Ishikawa (cell line): ENCODE data around the gene TEX54.

Source experiments
- CEBPB ChIP-seq: IDR thresholded peaks from 2 replicates; pipeline ENCODE4 v1.6.1; 2012
- CREB1 ChIP-seq: IDR thresholded peaks from 2 replicates; pipeline ENCODE4 v1.6.1; 2012; ENCODE audit warnings: low read depth
- EGR1 ChIP-seq: IDR thresholded peaks from 2 replicates; pipeline ENCODE4 v1.6.1; 2012
- EP300 ChIP-seq: IDR thresholded peaks from 2 replicates; pipeline ENCODE4 v1.6.1; 2012; ENCODE audit warnings: borderline replicate concordance
- FOXM1 ChIP-seq: IDR thresholded peaks from 2 replicates; pipeline ENCODE4 v1.6.1; 2012; ENCODE audit warnings: low read depth, borderline replicate concordance
- NFIC ChIP-seq: IDR thresholded peaks from 2 replicates; pipeline ENCODE4 v1.6.1; 2012
- RAD21 ChIP-seq: IDR thresholded peaks from 2 replicates; pipeline ENCODE4 v1.6.1; 2012; ENCODE audit warnings: low read depth
- TAF1 ChIP-seq: IDR thresholded peaks from 2 replicates; pipeline ENCODE4 v1.6.1; 2012; ENCODE audit warnings: low read depth, mild to moderate bottlenecking
- TCF12 ChIP-seq: IDR thresholded peaks from 2 replicates; pipeline ENCODE4 v1.6.1; 2012; ENCODE audit warnings: low read depth
- TEAD4 ChIP-seq: IDR thresholded peaks from 2 replicates; pipeline ENCODE4 v1.6.1; 2012
- YY1 ChIP-seq: IDR thresholded peaks from 2 replicates; pipeline ENCODE4 v1.6.1; 2012; ENCODE audit warnings: low read depth
- ZBTB7A ChIP-seq: IDR thresholded peaks from 2 replicates; pipeline ENCODE4 v1.6.1; 2012; ENCODE audit warnings: low read depth
- TF ChIP-seq, protein P1 (sequence below): IDR thresholded peaks from 2 replicates; pipeline ENCODE4 v1.6.1; 2012; ENCODE audit warnings: low read depth, mild to moderate bottlenecking
- TF ChIP-seq, protein P2 (sequence below): IDR thresholded peaks from 2 replicates; pipeline ENCODE4 v1.6.1; 2012
- TF ChIP-seq, protein P3 (sequence below): IDR thresholded peaks from 2 replicates; pipeline ENCODE4 v1.6.1; 2012

The TEX54 gene

DNA sequence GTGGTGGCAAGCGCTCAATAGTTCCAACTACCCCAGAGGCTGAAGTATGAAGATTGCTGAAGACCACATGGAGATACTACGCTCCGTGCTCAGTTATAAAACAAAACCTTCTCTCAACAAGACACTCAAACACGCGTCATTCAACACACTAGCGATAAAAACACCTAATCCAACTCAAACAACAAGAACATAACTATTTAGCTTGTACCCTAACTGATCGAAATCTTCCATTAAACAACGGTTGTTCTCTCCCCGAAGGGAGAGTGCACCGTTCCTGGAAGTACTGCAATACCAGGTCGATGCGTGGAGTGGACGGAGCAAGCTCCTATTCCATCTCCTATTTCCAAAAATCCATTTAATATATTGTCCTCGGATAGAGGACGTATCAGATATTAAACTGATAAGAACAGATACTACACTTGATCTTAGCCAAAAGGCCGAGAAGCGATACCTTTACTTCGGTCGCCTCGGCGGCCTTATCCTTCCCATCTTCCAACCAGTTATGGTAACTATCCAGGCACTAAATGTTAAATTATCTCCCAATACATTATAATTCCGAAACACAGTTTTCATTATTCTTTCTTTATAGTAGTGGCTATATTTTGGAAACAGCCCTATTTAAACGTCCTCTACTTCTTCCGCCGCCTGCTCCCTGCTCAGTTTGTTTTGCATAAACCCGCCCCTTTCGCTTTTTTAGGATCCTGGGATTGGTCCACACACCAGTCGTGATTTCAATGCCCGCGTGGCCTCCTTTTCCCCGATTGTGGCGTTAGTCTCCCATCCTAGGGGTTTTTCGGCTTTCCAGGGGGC, 8.9 kb upstream of the TEX54 start:
- no peak for TF ChIP-seq TAF1
- peak; percentile 59 for TF ChIP-seq NFIC
- TF ChIP-seq RAD21 = peak; percentile 14; the same call in 1 of the 2 replicates
- TF ChIP-seq ZBTB7A = no peak
- TF ChIP-seq TEAD4 = peak; percentile 69
- TF ChIP-seq, protein P1, sequence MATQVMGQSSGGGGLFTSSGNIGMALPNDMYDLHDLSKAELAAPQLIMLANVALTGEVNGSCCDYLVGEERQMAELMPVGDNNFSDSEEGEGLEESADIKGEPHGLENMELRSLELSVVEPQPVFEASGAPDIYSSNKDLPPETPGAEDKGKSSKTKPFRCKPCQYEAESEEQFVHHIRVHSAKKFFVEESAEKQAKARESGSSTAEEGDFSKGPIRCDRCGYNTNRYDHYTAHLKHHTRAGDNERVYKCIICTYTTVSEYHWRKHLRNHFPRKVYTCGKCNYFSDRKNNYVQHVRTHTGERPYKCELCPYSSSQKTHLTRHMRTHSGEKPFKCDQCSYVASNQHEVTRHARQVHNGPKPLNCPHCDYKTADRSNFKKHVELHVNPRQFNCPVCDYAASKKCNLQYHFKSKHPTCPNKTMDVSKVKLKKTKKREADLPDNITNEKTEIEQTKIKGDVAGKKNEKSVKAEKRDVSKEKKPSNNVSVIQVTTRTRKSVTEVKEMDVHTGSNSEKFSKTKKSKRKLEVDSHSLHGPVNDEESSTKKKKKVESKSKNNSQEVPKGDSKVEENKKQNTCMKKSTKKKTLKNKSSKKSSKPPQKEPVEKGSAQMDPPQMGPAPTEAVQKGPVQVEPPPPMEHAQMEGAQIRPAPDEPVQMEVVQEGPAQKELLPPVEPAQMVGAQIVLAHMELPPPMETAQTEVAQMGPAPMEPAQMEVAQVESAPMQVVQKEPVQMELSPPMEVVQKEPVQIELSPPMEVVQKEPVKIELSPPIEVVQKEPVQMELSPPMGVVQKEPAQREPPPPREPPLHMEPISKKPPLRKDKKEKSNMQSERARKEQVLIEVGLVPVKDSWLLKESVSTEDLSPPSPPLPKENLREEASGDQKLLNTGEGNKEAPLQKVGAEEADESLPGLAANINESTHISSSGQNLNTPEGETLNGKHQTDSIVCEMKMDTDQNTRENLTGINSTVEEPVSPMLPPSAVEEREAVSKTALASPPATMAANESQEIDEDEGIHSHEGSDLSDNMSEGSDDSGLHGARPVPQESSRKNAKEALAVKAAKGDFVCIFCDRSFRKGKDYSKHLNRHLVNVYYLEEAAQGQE = no peak
- TF ChIP-seq, protein P2, sequence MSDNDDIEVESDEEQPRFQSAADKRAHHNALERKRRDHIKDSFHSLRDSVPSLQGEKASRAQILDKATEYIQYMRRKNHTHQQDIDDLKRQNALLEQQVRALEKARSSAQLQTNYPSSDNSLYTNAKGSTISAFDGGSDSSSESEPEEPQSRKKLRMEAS = peak; percentile 69
- peak; percentile 57; the same call in 1 of the 2 replicates for TF ChIP-seq CREB1
- TF ChIP-seq TCF12 = peak; percentile 91
- TF ChIP-seq CEBPB = peak; percentile 0; the same call in 1 of the 2 replicates
- peak; percentile 57 for TF ChIP-seq FOXM1
- TF ChIP-seq EP300 = peak; percentile 81; the same call in 1 of the 2 replicates
- TF ChIP-seq YY1 = peak; percentile 78
- TF ChIP-seq EGR1 = peak; percentile 32; the same call in 1 of the 2 replicates
- TF ChIP-seq, protein P3, sequence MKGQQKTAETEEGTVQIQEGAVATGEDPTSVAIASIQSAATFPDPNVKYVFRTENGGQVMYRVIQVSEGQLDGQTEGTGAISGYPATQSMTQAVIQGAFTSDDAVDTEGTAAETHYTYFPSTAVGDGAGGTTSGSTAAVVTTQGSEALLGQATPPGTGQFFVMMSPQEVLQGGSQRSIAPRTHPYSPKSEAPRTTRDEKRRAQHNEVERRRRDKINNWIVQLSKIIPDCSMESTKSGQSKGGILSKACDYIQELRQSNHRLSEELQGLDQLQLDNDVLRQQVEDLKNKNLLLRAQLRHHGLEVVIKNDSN = no peak; the same call in 1 of the 2 replicates

DNA sequence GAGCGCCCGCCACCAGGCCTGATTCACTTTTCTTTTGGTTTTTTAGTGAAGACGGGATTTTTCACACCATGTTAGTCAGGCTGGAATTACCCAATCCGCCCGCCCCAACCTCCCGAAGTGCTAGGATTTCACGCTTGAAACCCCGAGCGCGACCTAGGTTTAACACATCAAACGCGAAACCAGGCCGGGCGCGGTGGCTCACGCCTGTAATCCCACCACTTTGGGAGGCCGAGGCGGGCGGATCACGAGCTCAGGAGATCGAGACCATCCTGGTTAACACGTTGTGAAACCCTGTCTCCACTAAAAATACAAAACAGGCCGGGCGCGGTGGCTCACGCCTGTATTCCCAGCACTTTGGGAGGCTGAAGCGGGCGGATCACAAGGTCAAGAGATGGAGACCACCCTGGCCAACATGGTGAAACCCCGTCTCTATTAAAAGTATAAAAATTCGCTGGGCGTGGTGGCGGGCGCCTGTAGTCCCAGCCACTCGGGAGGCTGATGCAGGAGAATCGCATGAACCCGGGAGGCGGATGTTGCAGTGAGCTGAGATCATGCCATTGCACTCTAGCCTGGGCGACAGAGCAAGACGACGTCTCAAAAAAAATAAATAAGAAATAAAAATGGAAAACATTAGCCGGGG, 8.2 kb upstream of the TEX54 start:
- TF ChIP-seq ZBTB7A (peak; percentile 82), CEBPB (peak; percentile 64)
- TF ChIP-seq, protein P2 = peak; percentile 25

DNA sequence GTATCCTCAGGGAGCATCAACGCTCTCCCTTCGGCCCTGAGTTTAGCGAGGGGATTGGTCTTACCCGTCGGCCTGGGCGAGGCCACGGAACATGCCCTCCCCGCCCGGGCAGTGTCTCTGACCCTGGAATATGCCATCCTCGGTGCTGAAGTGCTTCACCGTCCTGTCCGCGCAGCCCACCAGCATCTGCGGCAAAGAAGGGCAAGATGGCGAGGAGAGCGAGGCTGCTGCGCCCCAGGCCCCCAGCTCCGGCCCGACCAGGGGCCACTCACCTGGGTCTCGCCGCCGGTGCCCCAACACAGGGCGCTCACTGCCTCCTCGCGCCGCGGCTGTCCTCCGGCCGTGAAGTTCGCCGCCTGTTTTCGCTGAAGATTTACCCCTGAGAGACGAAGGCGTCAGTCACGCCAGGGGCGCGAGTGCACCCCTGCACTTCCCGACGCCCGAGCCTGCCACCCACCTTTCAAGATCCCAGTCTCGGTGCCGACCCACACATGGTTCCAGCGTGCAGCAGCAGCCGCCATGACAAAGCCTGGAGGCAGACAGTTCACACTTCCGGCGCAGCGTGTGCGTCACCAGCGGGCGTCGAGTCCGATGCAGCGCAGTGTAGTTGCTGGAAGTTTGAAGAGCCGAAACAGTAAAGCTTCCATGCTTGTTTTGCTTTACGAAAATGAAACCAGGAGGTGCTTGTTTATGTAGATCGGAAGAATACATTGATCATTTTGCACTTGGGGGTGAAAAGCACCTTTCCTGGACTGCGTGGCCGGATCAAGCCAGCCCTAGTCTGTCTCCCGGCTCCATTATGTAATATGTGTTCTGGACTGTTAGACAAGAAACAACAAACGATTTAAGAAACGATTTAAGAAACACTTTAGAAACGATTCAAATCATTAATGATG, 6.7 kb upstream of the TEX54 start, which contains the start of gene WDR74:
WDR74 (minus strand) TSS at position 541 of the 896 bp plus-strand sequence; CDS start at position 521, 20 bp downstream.
- TF ChIP-seq, protein P2 = peak; percentile 99
- TF ChIP-seq RAD21 = peak; percentile 13; the same call in 1 of the 2 replicates
- TF ChIP-seq NFIC = peak; percentile 7; the same call in 1 of the 2 replicates
- peak; percentile 99 for TF ChIP-seq TAF1
- 0 out of 2 replicates have a peak, but pooled peaks have one; percentile 9 for TF ChIP-seq TEAD4
- no peak; the same call in 1 of the 2 replicates for TF ChIP-seq CEBPB
- TF ChIP-seq TCF12 = peak; percentile 72; the same call in 1 of the 2 replicates
- TF ChIP-seq EGR1 = peak; percentile 39; the same call in 1 of the 2 replicates
- TF ChIP-seq, protein P1 = no peak; the same call in 1 of the 2 replicates
- TF ChIP-seq CREB1 = peak; percentile 97
- TF ChIP-seq ZBTB7A = no peak
- no peak for TF ChIP-seq FOXM1
- peak; percentile 99 for TF ChIP-seq YY1
- TF ChIP-seq EP300 = no peak
- TF ChIP-seq, protein P3 = peak; percentile 55; the same call in 1 of the 2 replicates

DNA sequence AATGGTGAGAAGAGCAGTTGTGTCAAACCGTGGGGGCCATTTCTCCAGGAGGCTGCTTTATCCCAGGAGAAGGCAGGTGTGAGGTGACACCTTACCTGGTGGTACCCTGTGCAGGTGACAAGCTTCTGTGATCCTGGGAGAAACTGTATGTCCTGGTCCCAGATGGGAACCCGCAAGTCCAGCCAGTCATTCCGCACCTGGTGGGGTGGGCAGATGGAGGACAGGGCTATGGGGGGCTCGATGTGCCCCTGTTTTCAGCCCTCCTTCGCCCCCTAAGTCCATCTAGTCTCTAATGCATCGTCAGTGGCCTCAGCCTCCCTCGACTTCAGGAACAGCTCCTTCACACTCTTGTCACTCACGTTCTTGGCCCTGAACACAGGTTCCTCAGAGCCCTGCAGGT, 2.7 kb upstream of the TEX54 start:
- TF ChIP-seq, protein P1 = no peak
- TF ChIP-seq TCF12 = no peak
